ENCODE measurements around the gene SYCP2L.

The SYCP2L gene

DNA sequence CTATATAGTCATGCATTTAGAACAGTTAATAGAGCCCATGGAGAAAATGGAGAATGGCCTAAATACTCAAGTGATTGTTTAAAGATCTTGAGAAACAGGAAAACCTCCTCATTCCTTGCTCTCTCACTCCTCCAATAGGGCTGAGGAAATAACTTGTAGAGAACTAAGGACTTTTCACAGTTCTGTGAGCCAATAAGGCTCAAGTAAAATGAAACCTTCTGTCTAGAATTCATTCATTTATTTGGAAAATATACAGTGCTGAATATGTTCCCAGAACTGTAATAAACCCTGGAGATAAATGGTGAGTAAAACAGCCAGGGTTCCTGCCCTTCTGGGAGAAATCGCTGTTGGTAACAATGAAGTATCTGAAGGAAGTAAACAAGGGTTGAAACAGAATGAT lies 122.0 kb downstream of the SYCP2L start:
- peak; percentile 77 for DNase-seq (ENCODE audit: low read depth)

DNA sequence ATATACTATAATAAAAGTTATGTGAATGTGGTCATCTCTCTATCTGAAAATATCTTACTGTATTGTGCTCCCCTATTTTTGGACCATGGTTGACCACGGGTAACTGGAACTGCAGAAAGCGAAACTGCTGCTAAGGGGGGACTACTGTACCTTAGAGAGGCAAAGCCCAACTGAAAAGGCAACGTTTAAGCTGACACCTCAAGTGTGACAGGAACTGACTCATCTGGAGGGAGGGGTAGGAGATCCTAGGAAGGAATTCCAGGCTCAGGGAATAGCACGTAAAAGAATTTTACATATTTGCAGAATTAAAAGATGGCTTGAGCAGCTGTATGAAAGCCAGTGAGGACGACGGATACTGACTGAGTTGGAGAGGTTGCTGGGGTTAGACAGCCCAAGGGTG lies 122.5 kb downstream of the SYCP2L start:
- DNase-seq (ENCODE audit: low read depth) = no peak

DNA sequence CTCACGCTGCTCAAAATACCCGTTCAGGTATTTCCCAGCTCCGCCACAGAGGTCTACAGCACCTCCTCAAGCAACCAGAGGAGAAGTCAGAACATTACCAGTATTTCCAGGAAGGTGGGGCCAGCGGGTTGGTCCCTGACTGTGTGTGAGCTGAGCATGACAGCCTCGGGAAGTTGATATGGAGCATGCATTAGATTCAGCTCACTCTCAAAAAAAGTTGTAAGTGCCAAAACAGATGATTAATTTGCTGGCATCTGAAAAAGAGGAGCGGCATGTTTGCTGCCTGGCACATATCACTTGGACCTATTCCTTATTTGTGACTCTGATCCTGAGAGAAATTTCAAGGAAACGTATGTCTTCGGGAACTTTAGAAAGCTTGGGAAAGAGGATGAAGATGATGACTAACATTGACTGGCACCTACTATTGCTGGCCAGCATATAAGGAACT lies 125.0 kb downstream of the SYCP2L start:
- DNase-seq (ENCODE audit: low read depth) = no peak

DNA sequence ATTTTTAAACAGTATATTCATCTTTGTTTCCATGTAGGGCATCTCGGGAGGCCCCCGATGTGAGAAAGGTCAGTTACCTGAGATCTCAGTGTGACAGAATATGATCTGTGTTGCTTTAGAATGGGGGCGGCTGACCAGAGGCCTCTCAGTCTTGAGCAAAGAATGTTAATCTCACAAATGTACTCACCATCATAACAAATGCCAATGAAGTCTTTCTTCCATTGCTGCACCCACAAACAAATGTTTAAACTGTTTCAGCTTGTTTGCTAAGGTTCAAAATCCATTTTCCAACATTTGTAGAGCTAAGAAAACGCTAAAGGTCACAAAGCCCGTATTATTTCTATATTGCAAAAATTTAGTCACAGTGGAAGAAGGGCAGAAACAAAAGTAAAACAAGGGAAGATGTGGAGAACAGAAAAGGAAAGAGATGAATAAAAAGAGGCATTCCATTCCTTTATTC lies 125.5 kb downstream of the SYCP2L start:
- no peak for DNase-seq (ENCODE audit: low read depth)

DNA sequence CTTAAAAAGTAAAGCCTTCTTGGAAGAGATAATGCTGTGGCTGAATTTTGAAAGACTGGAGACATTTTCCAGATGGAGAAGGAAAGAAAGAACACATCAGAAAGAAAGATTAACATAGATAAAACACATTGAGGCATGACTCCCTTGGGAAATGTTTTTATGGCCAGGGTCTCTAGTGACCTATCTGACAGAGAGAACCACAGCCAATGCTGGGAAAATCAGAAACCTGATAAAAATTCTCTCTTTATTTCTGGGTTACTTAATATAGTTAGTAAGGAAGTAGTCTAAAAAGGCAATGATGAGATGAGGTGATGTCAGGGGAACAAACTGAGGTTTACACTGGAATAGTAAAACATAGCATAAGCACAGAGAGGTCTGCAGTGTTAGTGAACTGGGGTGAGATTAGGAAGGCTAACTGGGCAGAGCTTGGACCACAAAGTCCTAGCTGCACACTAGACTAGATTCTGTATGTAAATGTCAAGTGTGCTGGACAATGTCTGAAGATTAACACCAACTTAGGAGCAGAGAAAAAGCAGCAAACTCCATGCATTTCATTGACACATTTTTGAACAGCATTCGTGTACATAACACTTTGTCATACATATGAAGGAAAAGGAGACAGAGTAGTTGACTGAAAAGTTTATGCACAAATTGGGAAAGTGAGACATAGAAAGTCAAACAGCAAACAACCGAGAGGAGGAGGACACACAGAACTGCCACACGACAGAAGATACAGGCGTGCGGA lies 126.3 kb downstream of the SYCP2L start:
- DNase-seq (ENCODE audit: low read depth) = no peak

DNA sequence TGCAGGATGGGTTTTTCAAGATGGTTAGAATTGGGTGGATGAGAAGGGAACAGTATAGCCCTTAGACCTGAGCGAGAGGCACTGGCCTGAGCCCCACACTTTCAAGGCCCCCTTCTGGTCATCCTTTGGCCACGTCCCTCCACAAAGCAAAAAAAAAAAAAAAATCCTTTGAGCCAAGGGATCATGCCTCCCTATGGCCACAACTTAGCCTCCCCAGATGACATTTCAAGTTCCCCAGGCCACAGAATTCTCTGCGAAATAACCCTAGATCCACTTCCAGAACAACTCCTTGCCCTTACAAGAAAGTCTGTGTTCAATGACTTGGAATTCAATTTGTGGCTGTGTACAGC lies 126.8 kb downstream of the SYCP2L start:
- no peak for DNase-seq (ENCODE audit: low read depth)

DNA sequence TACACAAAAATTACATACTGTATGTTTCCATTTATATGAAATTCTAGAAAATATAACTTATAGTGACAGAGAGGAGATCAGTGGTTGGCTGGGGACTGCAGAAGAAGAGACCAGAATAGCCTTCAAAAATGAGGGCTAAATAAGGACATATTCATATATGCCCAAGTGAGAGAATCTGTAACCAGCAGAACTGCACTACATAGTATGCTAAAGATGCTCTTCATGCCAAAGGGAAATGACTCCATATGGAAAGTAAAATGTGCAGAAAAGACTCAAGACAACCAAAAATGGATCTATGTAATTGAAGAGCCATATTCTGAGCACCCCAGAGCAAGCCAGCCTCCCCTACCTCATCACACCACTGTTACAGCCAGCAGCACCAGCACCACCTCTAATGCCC lies 128.2 kb downstream of the SYCP2L start:
- no peak for DNase-seq (ENCODE audit: low read depth)

DNA sequence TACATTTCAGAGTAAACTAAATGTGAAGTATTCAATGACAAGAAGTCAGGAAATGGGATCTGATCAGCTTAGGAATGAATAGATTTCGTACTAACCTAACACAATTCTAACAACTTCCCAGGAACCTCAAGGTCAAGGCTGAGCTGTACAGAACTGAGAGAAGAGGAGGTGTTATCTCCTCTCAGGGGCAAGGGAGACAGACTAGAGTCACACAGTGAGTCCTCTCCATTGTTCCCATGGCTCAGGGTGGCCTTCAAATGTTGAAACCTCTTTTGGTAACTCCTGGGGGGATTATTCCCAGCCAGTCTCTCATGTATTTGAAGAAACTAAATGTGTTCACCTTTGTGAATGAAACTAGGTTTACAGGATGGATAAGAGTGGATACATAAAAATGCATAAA lies 129.6 kb downstream of the SYCP2L start:
- no peak for DNase-seq (ENCODE audit: low read depth)

DNA sequence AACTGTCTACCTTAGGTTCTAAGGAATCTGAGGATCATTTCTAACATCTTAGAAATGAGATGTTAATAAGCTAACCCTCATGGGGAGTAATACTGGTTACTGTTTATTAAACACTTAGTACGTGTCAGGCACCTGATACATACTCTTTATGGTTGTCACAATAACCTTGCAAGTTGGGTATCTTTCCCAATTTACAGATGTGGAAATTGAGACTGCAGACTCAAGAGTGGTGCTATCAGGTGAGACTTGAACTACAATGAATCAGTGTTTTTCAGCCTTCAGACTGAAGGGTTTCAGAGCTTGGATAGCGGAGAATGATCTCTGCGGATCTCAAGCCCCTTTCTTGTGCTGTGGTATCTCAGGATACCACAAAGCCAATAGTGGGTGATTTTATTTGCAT lies 130.2 kb downstream of the SYCP2L start:
- no peak for DNase-seq (ENCODE audit: low read depth)

DNA sequence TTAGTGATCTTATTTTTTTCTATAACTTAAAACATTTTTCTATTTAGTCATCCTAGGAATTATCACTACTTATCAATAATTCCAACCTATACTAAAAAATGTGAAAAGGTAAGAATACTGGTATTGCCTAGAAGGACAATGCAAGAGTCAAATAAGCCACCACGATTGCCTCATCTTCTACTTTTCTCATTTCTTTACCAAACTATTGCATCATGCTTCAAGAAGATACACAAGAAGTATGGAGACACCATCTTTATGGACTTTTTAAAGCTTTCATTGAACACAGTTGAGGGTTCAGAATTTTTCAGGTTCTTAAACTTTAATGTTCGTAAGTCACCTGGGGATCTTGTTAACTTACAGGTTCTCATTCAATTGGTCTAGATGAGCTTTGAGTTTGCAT lies 131.4 kb downstream of the SYCP2L start:
- DNase-seq (ENCODE audit: low read depth) = no peak

DNA sequence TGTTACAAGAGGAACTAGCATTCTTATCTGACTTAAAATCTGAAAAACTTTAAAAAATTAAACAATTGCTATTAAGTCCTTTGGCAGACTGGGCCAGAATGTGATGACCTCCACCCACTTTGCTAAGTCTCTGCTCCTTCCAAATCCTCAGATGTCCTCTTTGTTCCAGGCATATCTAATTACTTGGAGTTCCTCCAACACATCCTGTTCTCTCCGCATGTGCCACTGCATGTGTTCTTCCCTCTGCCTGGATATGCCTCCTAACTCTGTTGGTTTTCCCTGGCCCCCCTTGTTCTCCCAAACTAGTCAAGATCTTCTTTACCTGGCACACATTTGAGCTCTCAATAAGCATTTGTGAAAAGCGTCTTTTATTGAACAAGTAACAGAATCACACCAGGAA lies 134.2 kb downstream of the SYCP2L start:
- no peak for DNase-seq (ENCODE audit: low read depth)

DNA sequence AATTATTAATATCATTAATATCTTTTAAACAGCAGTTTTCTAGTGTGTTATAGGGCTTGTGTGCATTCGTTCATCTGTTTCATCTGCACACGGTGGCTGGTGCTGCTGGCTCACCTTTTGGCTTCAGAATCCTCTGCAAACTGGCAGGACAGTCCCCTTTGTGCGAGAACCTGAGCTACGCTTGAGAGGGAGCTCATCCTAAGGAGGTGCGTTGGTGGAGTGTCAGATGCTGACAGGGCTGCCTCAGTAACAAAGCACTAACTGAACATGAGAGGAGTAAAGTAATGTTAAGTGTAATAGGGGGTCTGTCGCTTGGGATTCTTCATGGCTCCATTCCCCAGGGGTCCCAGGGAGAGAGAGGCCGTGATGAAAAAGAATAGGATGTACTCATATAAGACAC lies 134.9 kb downstream of the SYCP2L start:
- DNase-seq (ENCODE audit: low read depth) = no peak

DNA sequence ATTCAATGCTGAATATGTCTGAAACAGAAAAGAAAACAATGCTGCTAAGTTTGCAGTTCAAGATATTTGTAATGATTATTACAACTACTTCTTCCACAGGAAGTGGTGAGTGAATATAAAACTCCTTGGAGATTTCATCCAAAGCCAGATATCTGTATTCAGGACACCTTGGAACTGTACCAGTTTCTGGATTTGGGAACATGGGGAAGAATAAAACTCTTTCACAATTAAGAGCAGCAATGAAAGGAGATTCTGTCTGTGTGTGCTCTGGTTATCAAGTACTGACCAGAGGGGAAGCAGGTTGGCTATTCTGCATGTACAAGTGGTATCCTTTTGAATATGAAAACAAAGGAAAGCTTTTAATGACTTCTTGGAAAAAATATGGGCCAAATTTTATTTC lies 136.2 kb downstream of the SYCP2L start:
- no peak for DNase-seq (ENCODE audit: low read depth)
